ENCODE results near the gene MTCL1.

DNA sequence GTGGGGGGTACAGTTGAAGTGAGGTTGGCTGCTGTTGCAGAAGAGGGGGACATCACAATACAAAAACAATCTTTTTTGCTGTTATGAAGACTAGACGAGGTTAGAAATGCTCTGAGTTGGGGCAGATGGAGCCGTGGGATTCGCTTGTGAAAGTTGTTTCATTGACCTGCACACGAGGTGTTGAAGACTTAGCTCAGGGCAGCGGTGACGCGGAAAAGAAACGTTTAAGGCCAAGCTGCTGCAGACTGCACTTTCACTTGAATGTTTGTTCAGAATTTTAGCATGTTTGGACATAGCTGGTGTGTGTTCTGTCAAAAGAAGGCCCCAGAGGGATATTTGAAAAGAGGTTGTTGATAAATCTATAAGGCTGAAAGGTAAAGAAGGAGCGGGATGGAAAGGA is 46.3 kb downstream of the MTCL1 start:
- TF ChIP-seq, protein P1, sequence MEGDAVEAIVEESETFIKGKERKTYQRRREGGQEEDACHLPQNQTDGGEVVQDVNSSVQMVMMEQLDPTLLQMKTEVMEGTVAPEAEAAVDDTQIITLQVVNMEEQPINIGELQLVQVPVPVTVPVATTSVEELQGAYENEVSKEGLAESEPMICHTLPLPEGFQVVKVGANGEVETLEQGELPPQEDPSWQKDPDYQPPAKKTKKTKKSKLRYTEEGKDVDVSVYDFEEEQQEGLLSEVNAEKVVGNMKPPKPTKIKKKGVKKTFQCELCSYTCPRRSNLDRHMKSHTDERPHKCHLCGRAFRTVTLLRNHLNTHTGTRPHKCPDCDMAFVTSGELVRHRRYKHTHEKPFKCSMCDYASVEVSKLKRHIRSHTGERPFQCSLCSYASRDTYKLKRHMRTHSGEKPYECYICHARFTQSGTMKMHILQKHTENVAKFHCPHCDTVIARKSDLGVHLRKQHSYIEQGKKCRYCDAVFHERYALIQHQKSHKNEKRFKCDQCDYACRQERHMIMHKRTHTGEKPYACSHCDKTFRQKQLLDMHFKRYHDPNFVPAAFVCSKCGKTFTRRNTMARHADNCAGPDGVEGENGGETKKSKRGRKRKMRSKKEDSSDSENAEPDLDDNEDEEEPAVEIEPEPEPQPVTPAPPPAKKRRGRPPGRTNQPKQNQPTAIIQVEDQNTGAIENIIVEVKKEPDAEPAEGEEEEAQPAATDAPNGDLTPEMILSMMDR (IDR thresholded peaks at IDR 0.05) = no peak
- no peak for TF ChIP-seq POLR2A (IDR thresholded peaks at IDR 0.05)

Data from adrenal gland (tissue), 5 donors.